Duodenal mucosa (tissue), 2 donors: ENCODE data around the gene NOTUM.

ENCODE experiments used
- H3K27ac ChIP-seq: one replicate; pipeline ENCODE4 v1.7.0; 2013; ENCODE audit warnings: low read depth, low read length
- H3K27me3 ChIP-seq, 2 donors: one replicate each; pipeline ENCODE4 v1.7.0; 2013; ENCODE audit warnings: low read length in 2 of 2, control low read depth in 1 of 2; ENCODE audit not compliant: insufficient read depth in 2 of 2, control insufficient read depth in 1 of 2
- H3K36me3 ChIP-seq, 2 donors: one replicate each; pipeline ENCODE4 v1.7.0; 2013; ENCODE audit warnings: low read length in 2 of 2, control low read depth in 1 of 2; ENCODE audit not compliant: insufficient read depth in 2 of 2, control insufficient read depth in 1 of 2
- H3K4me1 ChIP-seq, 2 donors: one replicate each; pipeline ENCODE4 v1.7.0; 2013; ENCODE audit warnings: low read length in 2 of 2, control low read depth in 1 of 2; ENCODE audit not compliant: insufficient read depth in 2 of 2, control insufficient read depth in 1 of 2
- H3K4me3 ChIP-seq, 2 donors: one replicate each; pipeline ENCODE4 v1.7.0; 2013; ENCODE audit warnings: low read length in 2 of 2, low read depth in 1 of 2
- H3K9ac ChIP-seq, 2 donors: one replicate each; pipeline ENCODE4 v1.7.0; 2013; ENCODE audit warnings: low read length in 2 of 2, low read depth in 1 of 2
- H3K9me3 ChIP-seq, 2 donors: one replicate each; pipeline ENCODE4 v1.7.0; 2013; ENCODE audit warnings: low read length in 2 of 2, control low read depth in 1 of 2; ENCODE audit not compliant: control insufficient read depth in 1 of 2

The NOTUM gene

DNA sequence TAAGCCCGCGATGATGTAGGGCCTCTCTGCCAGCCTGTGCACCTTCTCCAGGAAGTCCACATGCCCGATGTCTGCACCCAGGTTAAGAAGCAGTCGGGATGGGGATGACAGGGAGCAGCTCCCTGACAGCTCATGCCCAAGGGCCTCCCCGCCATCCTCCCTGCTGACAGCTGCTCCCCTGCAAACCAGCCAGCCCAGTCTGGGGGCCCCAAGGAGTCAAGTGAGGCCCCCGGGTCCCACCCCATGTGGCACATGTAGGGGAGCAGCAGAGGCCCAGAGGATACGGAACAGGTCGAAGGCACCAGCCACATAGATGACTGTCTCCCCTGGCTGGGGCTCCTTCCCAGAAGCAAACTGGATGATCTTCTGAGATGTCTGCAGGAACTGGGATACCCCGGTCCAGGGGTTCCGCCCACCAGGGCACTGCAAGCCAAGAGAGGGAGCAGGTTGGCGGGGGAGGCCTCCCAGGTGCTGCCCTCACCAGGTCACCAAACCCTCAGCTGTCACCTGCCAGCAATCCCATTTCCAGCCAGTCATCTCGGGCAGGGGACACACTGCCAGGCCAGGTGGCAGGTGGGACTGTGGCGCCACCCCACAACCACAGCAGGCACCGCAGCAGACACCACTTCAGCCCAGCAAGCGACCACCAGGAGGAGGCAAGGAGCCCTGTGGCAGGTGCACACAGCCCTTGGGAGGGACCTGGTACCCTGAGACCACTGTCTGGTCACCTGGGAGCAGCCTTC, 54.3 kb downstream of the NOTUM start:
- peaks cover 24 to 53% of the 10 kb centered on the region in 2 donors for H3K36me3 ChIP-seq
- H3K9ac ChIP-seq: no peak overlapping the region

DNA sequence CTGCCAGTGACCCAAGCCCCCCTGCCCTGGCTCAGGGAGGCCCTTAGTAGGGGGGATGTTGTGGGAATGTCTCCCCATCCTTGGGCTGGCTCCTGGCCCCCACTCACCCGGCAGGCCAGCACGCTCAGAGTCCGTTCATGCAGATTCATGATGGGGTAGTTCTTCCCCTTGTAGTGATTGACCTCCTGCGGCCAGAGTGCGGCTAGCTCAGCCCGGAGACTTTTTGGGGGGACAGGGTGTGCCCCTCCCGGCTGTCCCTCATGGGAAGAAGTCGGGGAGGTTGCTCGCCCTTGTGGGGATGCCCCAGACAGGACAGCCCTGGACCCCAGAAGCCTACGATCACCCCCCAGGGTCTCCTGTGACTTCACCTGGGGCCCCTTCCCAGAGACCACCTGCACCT, 55.0 kb downstream of the NOTUM start:
- Histone ChIP-seq H3K9me3 (no peaks in the 10 kb centered on the region), H3K36me3 (peaks cover 24 to 53% of the 10 kb centered on the region in 2 donors), H3K27ac (no peak overlapping the region), H3K4me1 (peaks cover 19 to 30% of the 10 kb centered on the region in 2 donors), H3K27me3 (no peaks in the 10 kb centered on the region), H3K9ac (no peak overlapping the region), H3K4me3 (no peak overlapping the region)

More for the DNA sequence above, 54.3 kb downstream of the NOTUM start:
- H3K9me3 ChIP-seq: no peaks in the 10 kb centered on the region
- H3K4me3 ChIP-seq: no peak overlapping the region
- H3K4me1 ChIP-seq: peaks cover 17 to 25% of the 10 kb centered on the region in 2 donors
- no peak overlapping the region for H3K27ac ChIP-seq
- no peaks in the 10 kb centered on the region for H3K27me3 ChIP-seq

DNA sequence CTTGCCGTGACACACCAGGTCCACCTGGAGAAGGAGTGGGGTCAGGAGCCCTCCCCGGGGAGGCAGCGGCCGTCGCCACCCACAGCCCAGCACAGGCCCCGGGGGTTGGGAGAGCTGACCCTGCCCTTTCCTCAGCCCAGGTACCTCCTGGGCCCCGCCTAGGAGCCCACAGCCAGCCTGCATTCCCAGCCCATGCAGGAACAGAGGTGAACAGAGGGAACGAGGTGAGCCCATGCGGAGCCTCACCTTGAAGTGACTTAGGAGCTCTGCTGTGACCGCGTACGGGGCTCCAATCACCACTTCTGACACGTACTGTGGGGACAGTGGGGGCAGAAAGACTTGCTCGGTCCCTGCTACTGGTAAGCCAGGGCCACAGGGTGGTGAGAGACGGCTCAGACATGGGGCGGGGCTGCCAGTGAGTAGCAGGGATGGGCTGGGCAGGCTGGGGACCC, 55.5 kb downstream of the NOTUM start:
- peaks cover 18 to 28% of the 10 kb centered on the region in 2 donors for H3K4me1 ChIP-seq
- H3K9me3 ChIP-seq: no peaks in the 10 kb centered on the region
- no peak overlapping the region for H3K9ac ChIP-seq
- no peak overlapping the region for H3K4me3 ChIP-seq
- peaks cover 25 to 54% of the 10 kb centered on the region in 2 donors for H3K36me3 ChIP-seq
- no peak overlapping the region for H3K27ac ChIP-seq
- H3K27me3 ChIP-seq: no peaks in the 10 kb centered on the region

DNA sequence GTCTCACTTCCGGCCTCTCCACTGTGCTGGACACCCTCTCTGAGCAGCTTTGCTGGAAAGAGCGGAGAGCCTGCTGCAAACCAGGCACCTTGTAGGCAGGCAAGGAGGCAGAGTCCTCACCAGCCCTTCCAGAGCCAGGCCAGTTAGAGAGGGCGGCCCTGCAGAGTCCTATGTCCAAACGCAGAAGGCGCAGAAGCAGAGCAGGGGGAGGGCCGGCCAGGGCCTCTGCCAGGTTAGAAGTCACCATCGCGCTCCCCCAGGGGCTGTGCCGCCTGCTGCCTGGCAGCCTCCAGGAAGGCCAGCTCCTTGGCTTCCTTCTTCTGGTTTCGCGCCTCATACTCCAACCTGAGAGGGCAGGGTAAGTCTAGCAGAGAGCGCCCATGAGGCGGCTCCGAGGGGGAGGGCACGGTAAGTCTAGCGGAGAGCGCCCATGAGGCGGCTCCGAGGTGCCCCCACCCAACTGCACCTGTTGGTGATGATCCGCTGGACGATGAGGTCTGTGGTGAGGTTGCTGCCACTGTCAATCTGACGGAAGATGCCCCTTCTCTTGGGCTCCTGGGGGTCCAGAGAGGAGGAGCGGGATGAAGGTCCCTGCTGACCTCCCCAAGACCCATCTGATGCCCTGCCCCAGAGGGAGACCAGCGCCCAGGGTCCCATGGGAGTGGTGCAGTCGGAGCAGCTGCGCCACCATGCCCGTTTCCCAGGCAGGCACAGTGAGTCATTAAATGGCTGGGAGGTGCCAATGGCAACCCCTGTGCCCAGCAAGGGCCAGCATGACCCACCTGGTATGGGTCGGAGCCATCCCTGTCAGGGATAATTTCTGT, 56.2 kb downstream of the NOTUM start:
- Histone ChIP-seq H3K4me3 (no peak overlapping the region), H3K36me3 (peaks cover 30 to 60% of the 10 kb centered on the region in 2 donors), H3K9me3 (no peaks in the 10 kb centered on the region), H3K27me3 (no peaks in the 10 kb centered on the region), H3K9ac (no peak overlapping the region), H3K4me1 (peaks cover 11 to 22% of the 10 kb centered on the region in 2 donors), H3K27ac (no peak overlapping the region)

DNA sequence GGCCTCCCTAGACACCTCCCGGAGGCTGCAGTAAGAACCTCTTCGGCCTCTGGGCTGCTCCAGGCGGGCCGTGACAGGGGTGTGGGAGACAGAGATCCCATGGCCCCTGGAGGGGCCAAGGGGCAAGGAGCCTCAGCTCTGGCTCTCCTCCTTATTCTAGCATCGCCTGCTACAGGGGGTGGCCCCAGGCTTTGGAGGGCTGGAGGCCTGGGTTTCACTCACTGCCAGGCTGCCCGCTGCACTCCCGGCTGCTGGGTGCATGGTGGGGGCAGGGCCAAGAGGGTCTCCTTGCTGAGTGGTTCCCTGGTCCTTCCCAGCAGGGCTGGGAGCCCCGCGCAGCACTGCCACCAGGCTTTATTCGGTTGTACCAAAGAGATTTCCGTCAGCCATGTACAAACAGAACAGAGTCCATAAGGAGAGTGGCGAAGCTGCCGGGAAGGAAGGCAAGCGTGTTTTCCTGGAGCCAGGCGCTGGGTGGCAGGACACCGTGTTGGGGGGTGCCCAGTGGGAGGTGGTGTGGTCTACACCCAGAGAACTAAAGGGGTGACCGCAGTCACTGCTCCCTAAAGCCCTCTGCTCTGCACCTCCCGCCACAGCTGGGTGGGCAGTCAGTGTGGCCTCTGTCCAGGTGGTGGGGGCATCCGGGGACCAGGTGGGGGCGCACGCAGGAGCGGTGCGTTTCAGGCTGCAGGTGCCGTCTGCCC, 56.9 kb downstream of the NOTUM start:
- Histone ChIP-seq H3K36me3 (peaks cover 28 to 63% of the 10 kb centered on the region in 2 donors), H3K9ac (no peak overlapping the region), H3K4me1 (peaks cover 4 to 14% of the 10 kb centered on the region in 2 donors), H3K27ac (no peak overlapping the region), H3K4me3 (no peak overlapping the region), H3K27me3 (no peaks in the 10 kb centered on the region), H3K9me3 (no peaks in the 10 kb centered on the region)

DNA sequence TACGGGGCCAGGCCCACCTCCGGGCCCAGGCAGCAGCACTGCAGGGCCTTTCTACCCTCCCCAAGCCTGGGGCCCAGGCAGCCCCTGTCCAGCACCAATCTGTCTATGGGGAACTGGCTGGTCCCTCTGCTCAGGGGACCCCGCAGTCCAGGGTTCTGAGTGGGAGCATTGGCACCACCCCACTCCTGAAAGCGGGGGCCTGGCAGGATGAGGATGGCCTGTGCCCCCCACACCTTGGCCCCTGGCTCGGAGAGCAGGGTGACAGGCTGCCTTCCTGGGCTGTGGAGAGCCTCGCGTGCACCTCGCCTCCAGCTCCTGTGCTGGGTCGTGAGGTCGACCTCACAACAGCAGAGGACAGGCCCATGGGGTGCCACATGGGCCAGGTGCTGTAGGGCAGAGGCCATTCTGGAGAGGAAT, 57.6 kb downstream of the NOTUM start:
- Histone ChIP-seq H3K27me3 (no peaks in the 10 kb centered on the region), H3K9ac (no peak overlapping the region), H3K4me3 (no peak overlapping the region), H3K36me3 (peaks cover 22 to 68% of the 10 kb centered on the region in 2 donors), H3K27ac (no peak overlapping the region), H3K4me1 (peaks cover 4 to 14% of the 10 kb centered on the region in 2 donors), H3K9me3 (no peaks in the 10 kb centered on the region)

DNA sequence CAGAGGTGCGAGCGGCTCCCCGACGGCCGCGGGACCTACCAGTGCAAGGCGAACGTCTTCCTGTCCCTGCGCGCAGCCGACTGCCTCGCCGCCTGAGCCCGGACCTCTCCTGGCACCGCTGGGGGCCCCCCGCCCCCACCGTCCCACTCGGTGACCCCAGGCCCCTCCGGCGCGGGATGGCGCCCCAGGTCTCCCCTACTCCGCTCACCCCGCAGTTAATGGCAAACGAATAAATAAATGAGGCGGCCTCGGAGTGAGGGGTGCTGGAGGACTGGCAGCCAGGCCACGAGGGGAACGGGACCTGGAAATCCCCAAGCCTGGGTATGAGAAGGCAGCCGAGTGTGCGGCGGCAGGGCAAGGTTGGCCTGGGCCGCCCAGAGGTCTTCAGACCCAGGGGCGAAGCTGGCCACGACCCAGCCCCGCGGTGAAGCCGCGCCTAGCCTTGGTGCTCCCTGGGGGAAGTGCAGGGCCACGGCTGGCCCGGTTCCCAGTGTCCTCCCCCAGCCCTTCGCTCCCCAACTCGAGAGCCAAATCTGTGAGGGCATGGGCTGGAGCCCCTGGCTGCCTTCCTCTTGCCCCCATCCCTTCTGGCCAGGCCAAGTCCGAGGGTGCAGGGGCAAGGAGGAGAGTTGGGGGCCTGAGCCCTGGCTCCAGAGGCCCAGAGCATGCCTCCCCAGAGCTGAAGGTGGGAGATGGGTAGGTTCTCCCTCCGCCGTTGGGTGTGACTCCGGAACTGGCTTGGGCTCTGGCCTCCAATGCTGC, 58.2 kb downstream of the NOTUM start:
- H3K9me3 ChIP-seq: no peaks in the 10 kb centered on the region
- peaks cover 23 to 68% of the 10 kb centered on the region in 2 donors for H3K36me3 ChIP-seq
- H3K27ac ChIP-seq: no peak overlapping the region
- no peak overlapping the region for H3K9ac ChIP-seq
- H3K4me3 ChIP-seq: no peak overlapping the region
- no peaks in the 10 kb centered on the region for H3K27me3 ChIP-seq
- peaks cover 4 to 14% of the 10 kb centered on the region in 2 donors for H3K4me1 ChIP-seq
